Measurements from ENCODE around the gene DHCR7. TPM values are rescaled to one million over a fixed set of nuclear protein-coding genes. Genes with fewer than 3 reads are reported as not detected.

DHCR7 gene
- total RNA-seq, 1 experiment from 2014 or later: 211 TPM

GRCh38 chr11:71453037-71453917 is 5.1 kb upstream of the DHCR7 start, which contains the start of gene NADSYN1:
Gene NADSYN1, plus strand, starts transcription at chr11:71453203. Its CDS starts 94 bp downstream, at chr11:71453297.
- DNase-seq: peak; percentile 97
- CTCF ChIA-PET: interaction anchor here (0.6 to 1.4 kb wide), 7 partner anchors 22 to 1408 kb away, joined by 3 to 6 read pairs (median 5); no protein-coding TSS in a partner anchor
- Mint-ChIP-seq H3K27ac (ENCODE audit: unreplicated experiment) (peak within 1 kb of the TSS; percentile 80), H3K9me3 (ENCODE audit: low read depth, unreplicated experiment) (no peaks in the 10 kb centered on the region), H3K4me3 (ENCODE audit: low read depth, unreplicated experiment) (peak within 1 kb of the TSS; percentile 96), H3K4me1 (ENCODE audit: low read depth, unreplicated experiment) (peaks cover 28% of the 10 kb centered on the region), H3K27me3 (ENCODE audit: unreplicated experiment) (no peaks in the 10 kb centered on the region), H3K36me3 (ENCODE audit: insufficient read depth, unreplicated experiment) (peaks cover 62% of the 10 kb centered on the region)
- TF ChIP-seq CTCF (IDR thresholded peaks at IDR 0.05; ENCODE audit: unreplicated experiment): no peak
- BruUV-seq (replicated peaks): TSS peak; percentile 2
- intact Hi-C loops (cut with micrococcal nuclease; ENCODE audit: unreplicated experiment): no loop called here

GRCh38 chr11:71452199-71453036 is 4.2 kb upstream of the DHCR7 start:
- BruUV-seq (replicated peaks): no TSS peak
- CTCF ChIA-PET: interaction anchor here (0.6 to 1.4 kb wide), 7 partner anchors 21 to 1407 kb away, joined by 3 to 6 read pairs (median 5); no protein-coding TSS in a partner anchor
- intact Hi-C loops (cut with micrococcal nuclease; ENCODE audit: unreplicated experiment): no loop called here

GRCh38 chr11:71451596-71452198 is 3.5 kb upstream of the DHCR7 start:
- peak overlapping the region; percentile 96 for H3K4me3 Mint-ChIP-seq (ENCODE audit: low read depth, unreplicated experiment)
- peaks cover 74% of the 10 kb centered on the region for H3K36me3 Mint-ChIP-seq (ENCODE audit: insufficient read depth, unreplicated experiment)
- no peaks in the 10 kb centered on the region for H3K27me3 Mint-ChIP-seq (ENCODE audit: unreplicated experiment)
- BruUV-seq (replicated peaks): no TSS peak
- intact Hi-C loops (cut with micrococcal nuclease; ENCODE audit: unreplicated experiment): no loop called here
- H3K27ac Mint-ChIP-seq (ENCODE audit: unreplicated experiment): peak overlapping the region; percentile 73
- peaks cover 29% of the 10 kb centered on the region for H3K4me1 Mint-ChIP-seq (ENCODE audit: low read depth, unreplicated experiment)
- TF ChIP-seq CTCF (IDR thresholded peaks at IDR 0.05; ENCODE audit: unreplicated experiment): no peak
- H3K9me3 Mint-ChIP-seq (ENCODE audit: low read depth, unreplicated experiment): no peaks in the 10 kb centered on the region
- peak; percentile 43 for DNase-seq
- CTCF ChIA-PET: interaction anchor here (1.4 kb wide), 1 partner anchor 365 kb away, joined by 5 read pairs; no protein-coding TSS in a partner anchor

More at GRCh38 chr11:71452199-71453036, 4.2 kb upstream of the DHCR7 start:
- TF ChIP-seq CTCF (IDR thresholded peaks at IDR 0.05; ENCODE audit: unreplicated experiment): no peak
- Mint-ChIP-seq H3K9me3 (ENCODE audit: low read depth, unreplicated experiment) (no peaks in the 10 kb centered on the region), H3K4me3 (ENCODE audit: low read depth, unreplicated experiment) (peak overlapping the region; percentile 96), H3K36me3 (ENCODE audit: insufficient read depth, unreplicated experiment) (peaks cover 68% of the 10 kb centered on the region), H3K4me1 (ENCODE audit: low read depth, unreplicated experiment) (peaks cover 28% of the 10 kb centered on the region), H3K27me3 (ENCODE audit: unreplicated experiment) (no peaks in the 10 kb centered on the region), H3K27ac (ENCODE audit: unreplicated experiment) (peak overlapping the region; percentile 80)
- DNase-seq: peak; percentile 31

- no TSS peak for BruUV-seq (replicated peaks)
- intact Hi-C loops (cut with micrococcal nuclease; ENCODE audit: unreplicated experiment): no loop called here
- CTCF ChIA-PET: no interaction called here
- TF ChIP-seq CTCF (IDR thresholded peaks at IDR 0.05; ENCODE audit: unreplicated experiment): no peak
- Mint-ChIP-seq H3K36me3 (ENCODE audit: insufficient read depth, unreplicated experiment) (peaks cover 74% of the 10 kb centered on the region), H3K4me1 (ENCODE audit: low read depth, unreplicated experiment) (peaks cover 37% of the 10 kb centered on the region), H3K4me3 (ENCODE audit: low read depth, unreplicated experiment) (no peak overlapping the region), H3K27me3 (ENCODE audit: unreplicated experiment) (no peaks in the 10 kb centered on the region), H3K9me3 (ENCODE audit: low read depth, unreplicated experiment) (no peaks in the 10 kb centered on the region), H3K27ac (ENCODE audit: unreplicated experiment) (no peak overlapping the region)
- DNase-seq: no peak
Measured at GRCh38 chr11:71450939-71451338, 2.7 kb upstream of the DHCR7 start.
